Stimulated activated CD4-positive, alpha-beta T cell treated with anti-CD3 and anti-CD28 coated beads, TNF-alpha, amount 100 ng/mL, for 48 hours (primary cell): ENCODE measurements around the gene CAVIN2.

Experiments used
- DNase-seq, 3 donors: peaks; one replicate each; pipeline ENCODE4 v3.0.0-alpha.2; 2020; ENCODE audit warnings: low read depth in 3 of 3

CAVIN2 gene

GRCh38 chr2:191839918-191840804, 6.7 kb downstream of the CAVIN2 start:
- DNase-seq = no peak

- no peak for DNase-seq
These were observed 8.4 kb downstream of the CAVIN2 start for GRCh38 chr2:191838526-191838925.

- DNase-seq = no peak
These were observed 9.8 kb downstream of the CAVIN2 start for GRCh38 chr2:191836853-191837769.

- no peak for DNase-seq
These were observed 10.4 kb downstream of the CAVIN2 start for GRCh38 chr2:191836471-191836852.

GRCh38 chr2:191835539-191836350, 11.1 kb downstream of the CAVIN2 start:
- DNase-seq = no peak

GRCh38 chr2:191835100-191835499, 11.8 kb downstream of the CAVIN2 start:
- no peak for DNase-seq

GRCh38 chr2:191833356-191833755, 13.5 kb downstream of the CAVIN2 start:
- no peak for DNase-seq

GRCh38 chr2:191832668-191833067, 14.2 kb downstream of the CAVIN2 start:
- no peak for DNase-seq

GRCh38 chr2:191831410-191831994, 15.4 kb downstream of the CAVIN2 start:
- DNase-seq = no peak

- no peak for DNase-seq
These were observed 22.5 kb downstream of the CAVIN2 start for GRCh38 chr2:191824398-191824797.

- DNase-seq = no peak
These were observed 25.8 kb downstream of the CAVIN2 start for GRCh38 chr2:191821078-191821477.

- no peak for DNase-seq
These were observed 28.1 kb downstream of the CAVIN2 start for GRCh38 chr2:191818725-191819350.

GRCh38 chr2:191818133-191818532, 28.8 kb downstream of the CAVIN2 start:
- no peak for DNase-seq

- no peak for DNase-seq
These were observed 31.9 kb downstream of the CAVIN2 start for GRCh38 chr2:191815010-191815409.

- no peak for DNase-seq
These were observed 32.9 kb downstream of the CAVIN2 start for GRCh38 chr2:191813943-191814342.

GRCh38 chr2:191811807-191812602, 34.9 kb downstream of the CAVIN2 start:
- DNase-seq = peak in 2 of 3 donors; percentile 4 to 7

- DNase-seq = no peak
These were observed 40.5 kb downstream of the CAVIN2 start for GRCh38 chr2:191806396-191806795.

GRCh38 chr2:191804766-191805165, 42.1 kb downstream of the CAVIN2 start:
- no peak for DNase-seq

GRCh38 chr2:191803007-191803406, 43.9 kb downstream of the CAVIN2 start:
- DNase-seq = no peak

GRCh38 chr2:191802180-191802579, 44.7 kb downstream of the CAVIN2 start:
- DNase-seq = no peak
